ENCODE measurements around the gene PHF5A. TPM values are rescaled to one million over a fixed set of nuclear protein-coding genes. Genes with fewer than 3 reads are reported as not detected.
A peak's percentile ranks its signal among the peaks of the same experiment; 100 is the strongest.
"Not testable (repeated sequence)": the region's sequence is repeated elsewhere in the genome, so short reads cannot be mapped to it uniquely, and the experiment has no call there.

PHF5A gene
- total RNA-seq, 5 donors from 2014 or later (not counting 1 experiment from before 2014, with no cell fraction given), result 29.0 to 45.9 (median 38.0) TPM

GRCh38 chr22:41436322-41437113 lies 32.0 kb downstream of the PHF5A start:
- H3K27me3 ChIP-seq (replicated peaks in 1 of 2; ENCODE audit: control insufficient read depth in 2 of 2, extremely low read depth in 1 of 2, insufficient read depth in 2 of 2, low read length in 1 of 2), result no peaks in the 10 kb centered on the region
- peaks cover 0 to 14% of the 10 kb centered on the region in 2 experiments for H3K4me1 ChIP-seq (ENCODE audit: control insufficient read depth in 1 of 2, extremely low read depth in 1 of 2, insufficient read depth in 2 of 2, low read length in 2 of 2)
- H3K27ac ChIP-seq (ENCODE audit: low read length), result no peak overlapping the region
- no peak for DNase-seq
- POLR2A ChIA-PET, result interaction anchor here in 1 of 2 donors (1.6 kb wide), 1 partner anchor 10 kb away, joined by 6 read pairs; the partner anchor contains the start of gene TOB2
- Mint-ChIP-seq H3K9me3 (no peaks in the 10 kb centered on the region), H3K27me3 (no peaks in the 10 kb centered on the region), H3K4me1 (peaks cover 7 to 21% (median 7%) of the 10 kb centered on the region in 3 donors), H3K27ac (peak overlapping the region; percentile 3 to 22), H3K36me3 (peaks cover 19% of the 10 kb centered on the region), H3K4me3 (peak overlapping the region in 1 of 3 donors; percentile 9)
- WGBS (ENCODE audit: insufficient coverage), result 90% methylated on average over 14 of the region's 23 CpGs
- peaks cover 17 to 63% of the 10 kb centered on the region in 2 donors for H3K36me3 ChIP-seq (ENCODE audit: control insufficient read depth in 2 of 2, extremely low read depth in 1 of 2, insufficient read depth in 1 of 2, low read length in 1 of 2)
- CTCF ChIA-PET, result no interaction called here
- no peak overlapping the region for H3K4me3 ChIP-seq (ENCODE audit: control insufficient read depth in 1 of 2, extremely low read depth in 1 of 2, low read length in 1 of 2)
- ATAC-seq (replicated peaks in 1 of 4), result no peak
- no peaks in the 10 kb centered on the region for H3K9me3 ChIP-seq

- no peak overlapping the region for H3K27ac ChIP-seq (ENCODE audit: low read length)
- peaks cover 0 to 14% of the 10 kb centered on the region in 2 experiments for H3K4me1 ChIP-seq (ENCODE audit: control insufficient read depth in 1 of 2, extremely low read depth in 1 of 2, insufficient read depth in 2 of 2, low read length in 2 of 2)
- H3K4me3 ChIP-seq (ENCODE audit: control insufficient read depth in 1 of 2, extremely low read depth in 1 of 2, low read length in 1 of 2), result no peak overlapping the region
- ATAC-seq (replicated peaks in 1 of 4), result no peak
- ChIA-PET CTCF (no interaction called here), POLR2A (interaction anchor here in 1 of 2 donors (1.6 kb wide), 1 partner anchor 11 kb away, joined by 6 read pairs; the partner anchor contains the start of gene TOB2)
- Mint-ChIP-seq H3K27me3 (no peaks in the 10 kb centered on the region), H3K4me1 (peaks cover 10 to 27% (median 13%) of the 10 kb centered on the region in 3 donors), H3K36me3 (peaks cover 24% of the 10 kb centered on the region), H3K4me3 (no peak overlapping the region), H3K9me3 (no peaks in the 10 kb centered on the region), H3K27ac (peak overlapping the region in 1 of 2 donors; percentile 44)
- peaks cover 21 to 71% of the 10 kb centered on the region in 2 donors for H3K36me3 ChIP-seq (ENCODE audit: control insufficient read depth in 2 of 2, extremely low read depth in 1 of 2, insufficient read depth in 1 of 2, low read length in 1 of 2)
- 75% methylated on average over 2 of the region's 4 CpGs for WGBS (ENCODE audit: insufficient coverage)
- no peaks in the 10 kb centered on the region for H3K9me3 ChIP-seq
- H3K27me3 ChIP-seq (replicated peaks in 1 of 2; ENCODE audit: control insufficient read depth in 2 of 2, extremely low read depth in 1 of 2, insufficient read depth in 2 of 2, low read length in 1 of 2), result no peaks in the 10 kb centered on the region
- no peak for DNase-seq
Observed at GRCh38 chr22:41435560-41435959, 32.9 kb downstream of the PHF5A start.

- Histone ChIP-seq H3K36me3 (ENCODE audit: control insufficient read depth in 2 of 2, extremely low read depth in 1 of 2, insufficient read depth in 1 of 2, low read length in 1 of 2) (peaks cover 22 to 75% of the 10 kb centered on the region in 2 donors), H3K4me1 (ENCODE audit: control insufficient read depth in 1 of 2, extremely low read depth in 1 of 2, insufficient read depth in 2 of 2, low read length in 2 of 2) (peaks cover 0 to 11% of the 10 kb centered on the region in 2 experiments)
- H3K27ac ChIP-seq (ENCODE audit: low read length); DNase-seq; H3K9me3 ChIP-seq; H3K27me3 ChIP-seq (replicated peaks in 1 of 2; ENCODE audit: control insufficient read depth in 2 of 2, extremely low read depth in 1 of 2, insufficient read depth in 2 of 2, low read length in 1 of 2); H3K27me3 Mint-ChIP-seq; H3K4me3 ChIP-seq (ENCODE audit: control insufficient read depth in 1 of 2, extremely low read depth in 1 of 2, low read length in 1 of 2); H3K27ac Mint-ChIP-seq; H3K4me3 Mint-ChIP-seq; H3K9me3 Mint-ChIP-seq; ATAC-seq (replicated peaks in 1 of 4); POLR2A ChIA-PET: not testable (repeated sequence)
- WGBS (ENCODE audit: insufficient coverage), result 100% methylated on average over 2 of the region's 5 CpGs
- H3K36me3 Mint-ChIP-seq, result peaks cover 24% of the 10 kb centered on the region
- peaks cover 10 to 27% (median 13%) of the 10 kb centered on the region in 3 donors for H3K4me1 Mint-ChIP-seq
- CTCF ChIA-PET, result interaction anchor here in 1 of 2 donors (0.6 kb wide), 1 partner anchor 1088 kb away, joined by 3 read pairs; the partner anchor contains the start of gene ADSL
Observed at GRCh38 chr22:41434361-41435003, 34.0 kb downstream of the PHF5A start.

GRCh38 chr22:41433480-41433879 lies 35.0 kb downstream of the PHF5A start:
- CTCF ChIA-PET; H3K9me3 Mint-ChIP-seq; H3K27ac ChIP-seq (ENCODE audit: low read length); H3K4me3 ChIP-seq (ENCODE audit: control insufficient read depth in 1 of 2, extremely low read depth in 1 of 2, low read length in 1 of 2); DNase-seq; POLR2A ChIA-PET; H3K27me3 ChIP-seq (replicated peaks in 1 of 2; ENCODE audit: control insufficient read depth in 2 of 2, extremely low read depth in 1 of 2, insufficient read depth in 2 of 2, low read length in 1 of 2); ATAC-seq (replicated peaks in 1 of 4); H3K4me1 ChIP-seq (ENCODE audit: control insufficient read depth in 1 of 2, extremely low read depth in 1 of 2, insufficient read depth in 2 of 2, low read length in 2 of 2); H3K9me3 ChIP-seq; H3K27me3 Mint-ChIP-seq; H3K4me3 Mint-ChIP-seq: not testable (repeated sequence)
- no CpG with 5 or more reads among the region's 1 CpG for WGBS (ENCODE audit: insufficient coverage)
- H3K36me3 ChIP-seq (ENCODE audit: control insufficient read depth in 2 of 2, extremely low read depth in 1 of 2, insufficient read depth in 1 of 2, low read length in 1 of 2), result peaks cover 26 to 69% of the 10 kb centered on the region in 2 donors
- peaks cover 6 to 21% (median 13%) of the 10 kb centered on the region in 3 donors for H3K4me1 Mint-ChIP-seq
- peaks cover 24% of the 10 kb centered on the region for H3K36me3 Mint-ChIP-seq
- H3K27ac Mint-ChIP-seq, result peak overlapping the region in 1 of 2 donors; percentile 44

GRCh38 chr22:41431656-41432055 lies 36.8 kb downstream of the PHF5A start:
- H3K4me1 ChIP-seq (ENCODE audit: control insufficient read depth in 1 of 2, extremely low read depth in 1 of 2, insufficient read depth in 2 of 2, low read length in 2 of 2), result peaks cover 0 to 9% of the 10 kb centered on the region in 2 experiments
- no peak overlapping the region for H3K4me3 ChIP-seq (ENCODE audit: control insufficient read depth in 1 of 2, extremely low read depth in 1 of 2, low read length in 1 of 2)
- POLR2A ChIA-PET, result interaction anchor here in 1 of 2 donors (0.6 kb wide), 1 partner anchor 897 kb away, joined by 5 read pairs; no protein-coding TSS in a partner anchor
- 91% methylated on average over 4 of the region's 6 CpGs for WGBS (ENCODE audit: insufficient coverage)
- H3K27ac ChIP-seq (ENCODE audit: low read length), result no peak overlapping the region
- Mint-ChIP-seq H3K4me3 (no peak overlapping the region), H3K27me3 (no peaks in the 10 kb centered on the region), H3K36me3 (peaks cover 23% of the 10 kb centered on the region), H3K9me3 (no peaks in the 10 kb centered on the region), H3K27ac (no peak overlapping the region), H3K4me1 (peaks cover 8 to 22% (median 13%) of the 10 kb centered on the region in 3 donors)
- no peaks in the 10 kb centered on the region for H3K27me3 ChIP-seq (replicated peaks in 1 of 2; ENCODE audit: control insufficient read depth in 2 of 2, extremely low read depth in 1 of 2, insufficient read depth in 2 of 2, low read length in 1 of 2)
- CTCF ChIA-PET, result no interaction called here
- H3K9me3 ChIP-seq, result no peaks in the 10 kb centered on the region
- peaks cover 21 to 58% of the 10 kb centered on the region in 2 donors for H3K36me3 ChIP-seq (ENCODE audit: control insufficient read depth in 2 of 2, extremely low read depth in 1 of 2, insufficient read depth in 1 of 2, low read length in 1 of 2)
- DNase-seq (no peak), ATAC-seq (replicated peaks in 1 of 4) (no peak)

- Mint-ChIP-seq H3K4me1 (peaks cover 15 to 24% (median 23%) of the 10 kb centered on the region in 3 donors), H3K36me3 (peaks cover 17% of the 10 kb centered on the region), H3K27me3 (no peaks in the 10 kb centered on the region), H3K4me3 (no peak overlapping the region), H3K27ac (no peak overlapping the region), H3K9me3 (no peaks in the 10 kb centered on the region)
- no peaks in the 10 kb centered on the region for H3K27me3 ChIP-seq (replicated peaks in 1 of 2; ENCODE audit: control insufficient read depth in 2 of 2, extremely low read depth in 1 of 2, insufficient read depth in 2 of 2, low read length in 1 of 2)
- H3K4me1 ChIP-seq (ENCODE audit: control insufficient read depth in 1 of 2, extremely low read depth in 1 of 2, insufficient read depth in 2 of 2, low read length in 2 of 2), result peaks cover 8 to 19% of the 10 kb centered on the region in 2 experiments
- peaks cover 12 to 48% of the 10 kb centered on the region in 2 donors for H3K36me3 ChIP-seq (ENCODE audit: control insufficient read depth in 2 of 2, extremely low read depth in 1 of 2, insufficient read depth in 1 of 2, low read length in 1 of 2)
- ATAC-seq (replicated peaks in 1 of 4) (no peak), DNase-seq (no peak)
- H3K9me3 ChIP-seq, result no peaks in the 10 kb centered on the region
- CTCF ChIA-PET, result interaction anchor here in 1 of 2 donors (0.6 kb wide), 1 partner anchor 20 kb away, joined by 3 read pairs; no protein-coding TSS in a partner anchor
- 100% methylated on average over 2 of the region's 8 CpGs for WGBS (ENCODE audit: insufficient coverage)
- POLR2A ChIA-PET, result no interaction called here
- no peak overlapping the region for H3K4me3 ChIP-seq (ENCODE audit: control insufficient read depth in 1 of 2, extremely low read depth in 1 of 2, low read length in 1 of 2)
- no peak overlapping the region for H3K27ac ChIP-seq (ENCODE audit: low read length)
Observed at GRCh38 chr22:41429951-41430332, 38.5 kb downstream of the PHF5A start.
